ENCODE data around the gene PDSS1. TPM values are rescaled to one million over a fixed set of nuclear protein-coding genes. Genes with fewer than 3 reads are reported as not detected.

Gene PDSS1
- total RNA-seq, 5 donors from 2014 or later (not counting 1 experiment from before 2014, with no cell fraction given) = 2.1 to 6.2 (median 2.9) TPM

DNA sequence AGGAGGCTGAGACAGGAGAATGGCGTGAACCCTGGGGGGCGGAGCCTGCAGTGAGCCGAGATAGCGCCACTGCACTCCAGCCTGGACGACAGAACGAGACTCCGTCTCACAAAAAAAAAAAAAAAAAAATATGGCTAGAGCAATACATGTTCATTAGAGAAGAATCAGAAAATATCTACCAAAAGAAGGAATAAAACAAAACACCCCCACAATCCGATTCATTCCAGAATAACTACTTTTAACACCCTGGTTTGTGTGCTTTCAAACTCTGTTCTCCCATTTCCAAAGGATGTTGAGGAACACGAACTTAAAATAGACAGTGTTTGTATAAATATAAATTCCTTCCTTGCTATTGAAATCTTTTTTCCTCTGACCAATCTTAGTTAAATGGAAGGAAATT lies 6.5 kb downstream of the PDSS1 start:
- no peak overlapping the region for H3K4me3 Mint-ChIP-seq
- ATAC-seq (replicated peaks in 1 of 4) (no peak), DNase-seq (no peak)
- H3K36me3 Mint-ChIP-seq = peaks cover 43% of the 10 kb centered on the region
- Histone ChIP-seq H3K9me3 (no peaks in the 10 kb centered on the region), H3K27me3 (replicated peaks in 1 of 2; ENCODE audit: control insufficient read depth in 2 of 2, extremely low read depth in 1 of 2, insufficient read depth in 2 of 2, low read length in 1 of 2) (no peaks in the 10 kb centered on the region), H3K36me3 (ENCODE audit: control insufficient read depth in 2 of 2, extremely low read depth in 1 of 2, insufficient read depth in 1 of 2, low read length in 1 of 2) (peaks cover 4 to 29% of the 10 kb centered on the region in 2 donors), H3K4me1 (ENCODE audit: control insufficient read depth in 1 of 2, extremely low read depth in 1 of 2, insufficient read depth in 2 of 2, low read length in 2 of 2) (peaks cover 0 to 4% of the 10 kb centered on the region in 2 experiments), H3K4me3 (ENCODE audit: control insufficient read depth in 1 of 2, extremely low read depth in 1 of 2, low read length in 1 of 2) (no peak overlapping the region), H3K27ac (ENCODE audit: low read length) (no peak overlapping the region)
- WGBS (ENCODE audit: insufficient coverage) = no CpG with 5 or more reads among the region's 9 CpGs
- H3K9me3 Mint-ChIP-seq = no peaks in the 10 kb centered on the region
- POLR2A ChIA-PET = no interaction called here
- H3K27ac Mint-ChIP-seq = no peak overlapping the region
- CTCF ChIA-PET = no interaction called here
- H3K27me3 Mint-ChIP-seq = no peaks in the 10 kb centered on the region
- H3K4me1 Mint-ChIP-seq = peaks cover 13 to 39% (median 20%) of the 10 kb centered on the region in 3 donors

GRCh38 chr10:26706206-26706605 lies 8.7 kb downstream of the PDSS1 start:
- H3K27me3 ChIP-seq (replicated peaks in 1 of 2; ENCODE audit: control insufficient read depth in 2 of 2, extremely low read depth in 1 of 2, insufficient read depth in 2 of 2, low read length in 1 of 2) = no peaks in the 10 kb centered on the region
- no peaks in the 10 kb centered on the region for H3K27me3 Mint-ChIP-seq
- H3K27ac ChIP-seq (ENCODE audit: low read length) = no peak overlapping the region
- peaks cover 4 to 31% of the 10 kb centered on the region in 2 donors for H3K36me3 ChIP-seq (ENCODE audit: control insufficient read depth in 2 of 2, extremely low read depth in 1 of 2, insufficient read depth in 1 of 2, low read length in 1 of 2)
- 68% methylated on average over 4 of the region's 6 CpGs for WGBS (ENCODE audit: insufficient coverage)
- no peak for DNase-seq
- H3K4me1 ChIP-seq (ENCODE audit: control insufficient read depth in 1 of 2, extremely low read depth in 1 of 2, insufficient read depth in 2 of 2, low read length in 2 of 2) = peaks cover 0 to 4% of the 10 kb centered on the region in 2 experiments
- no peaks in the 10 kb centered on the region for H3K9me3 ChIP-seq
- CTCF ChIA-PET = no interaction called here
- H3K4me3 ChIP-seq (ENCODE audit: control insufficient read depth in 1 of 2, extremely low read depth in 1 of 2, low read length in 1 of 2) = no peak overlapping the region
- no peak overlapping the region for H3K27ac Mint-ChIP-seq
- H3K4me1 Mint-ChIP-seq = peaks cover 2 to 31% (median 8%) of the 10 kb centered on the region in 3 donors
- H3K36me3 Mint-ChIP-seq = peaks cover 40% of the 10 kb centered on the region
- no peak overlapping the region for H3K4me3 Mint-ChIP-seq
- POLR2A ChIA-PET = no interaction called here
- no peak for ATAC-seq (replicated peaks in 1 of 4)
- H3K9me3 Mint-ChIP-seq = no peaks in the 10 kb centered on the region

DNA sequence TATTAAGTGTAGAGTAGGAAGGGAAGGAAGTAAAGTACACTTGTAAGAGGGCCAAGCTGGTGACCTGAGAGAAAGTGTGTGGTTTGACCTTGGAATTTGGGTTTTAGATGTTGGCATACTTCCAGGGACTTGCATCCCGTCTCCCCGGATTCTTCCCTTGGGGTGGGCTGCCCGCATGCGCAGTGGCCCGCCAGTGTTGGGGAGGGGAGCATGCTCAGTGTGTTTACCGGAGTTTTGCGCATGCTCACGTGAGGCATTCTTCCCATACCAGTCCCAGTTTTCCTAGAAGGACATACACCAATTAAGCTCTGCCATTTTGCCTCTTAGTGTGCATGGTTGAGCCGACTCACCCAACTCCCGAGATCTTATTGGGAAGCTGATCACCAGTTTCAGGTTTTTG lies 9.4 kb downstream of the PDSS1 start:
- Mint-ChIP-seq H3K27me3 (no peaks in the 10 kb centered on the region), H3K4me3 (no peak overlapping the region), H3K9me3 (no peaks in the 10 kb centered on the region), H3K4me1 (peaks cover 2 to 29% (median 8%) of the 10 kb centered on the region in 3 donors), H3K36me3 (peaks cover 40% of the 10 kb centered on the region), H3K27ac (no peak overlapping the region)
- Histone ChIP-seq H3K27me3 (replicated peaks in 1 of 2; ENCODE audit: control insufficient read depth in 2 of 2, extremely low read depth in 1 of 2, insufficient read depth in 2 of 2, low read length in 1 of 2) (no peaks in the 10 kb centered on the region), H3K27ac (ENCODE audit: low read length) (no peak overlapping the region), H3K4me3 (ENCODE audit: control insufficient read depth in 1 of 2, extremely low read depth in 1 of 2, low read length in 1 of 2) (no peak overlapping the region), H3K4me1 (ENCODE audit: control insufficient read depth in 1 of 2, extremely low read depth in 1 of 2, insufficient read depth in 2 of 2, low read length in 2 of 2) (peaks cover 0 to 4% of the 10 kb centered on the region in 2 experiments), H3K36me3 (ENCODE audit: control insufficient read depth in 2 of 2, extremely low read depth in 1 of 2, insufficient read depth in 1 of 2, low read length in 1 of 2) (peaks cover 4 to 31% of the 10 kb centered on the region in 2 donors), H3K9me3 (no peaks in the 10 kb centered on the region)
- ChIA-PET CTCF (no interaction called here), POLR2A (no interaction called here)
- DNase-seq (no peak), ATAC-seq (replicated peaks in 1 of 4) (no peak)
- WGBS (ENCODE audit: insufficient coverage) = 80% methylated on average over 6 of the region's 10 CpGs

GRCh38 chr10:26711324-26711723 lies 13.8 kb downstream of the PDSS1 start:
- H3K27me3 Mint-ChIP-seq = no peaks in the 10 kb centered on the region
- Histone ChIP-seq H3K27ac (ENCODE audit: low read length) (no peak overlapping the region), H3K9me3 (no peaks in the 10 kb centered on the region), H3K36me3 (ENCODE audit: control insufficient read depth in 2 of 2, extremely low read depth in 1 of 2, insufficient read depth in 1 of 2, low read length in 1 of 2) (peaks cover 9 to 25% of the 10 kb centered on the region in 2 donors), H3K27me3 (replicated peaks in 1 of 2; ENCODE audit: control insufficient read depth in 2 of 2, extremely low read depth in 1 of 2, insufficient read depth in 2 of 2, low read length in 1 of 2) (no peaks in the 10 kb centered on the region), H3K4me1 (ENCODE audit: control insufficient read depth in 1 of 2, extremely low read depth in 1 of 2, insufficient read depth in 2 of 2, low read length in 2 of 2) (no peaks in the 10 kb centered on the region), H3K4me3 (ENCODE audit: control insufficient read depth in 1 of 2, extremely low read depth in 1 of 2, low read length in 1 of 2) (no peak overlapping the region)
- H3K4me1 Mint-ChIP-seq = peaks cover 2 to 16% (median 4%) of the 10 kb centered on the region in 3 donors
- DNase-seq = no peak
- POLR2A ChIA-PET = no interaction called here
- no peak for ATAC-seq (replicated peaks in 1 of 4)
- H3K27ac Mint-ChIP-seq = no peak overlapping the region
- H3K9me3 Mint-ChIP-seq = no peaks in the 10 kb centered on the region
- peaks cover 53% of the 10 kb centered on the region for H3K36me3 Mint-ChIP-seq
- H3K4me3 Mint-ChIP-seq = no peak overlapping the region
- CTCF ChIA-PET = no interaction called here
- no CpG with 5 or more reads among the region's 5 CpGs for WGBS (ENCODE audit: insufficient coverage)

DNA sequence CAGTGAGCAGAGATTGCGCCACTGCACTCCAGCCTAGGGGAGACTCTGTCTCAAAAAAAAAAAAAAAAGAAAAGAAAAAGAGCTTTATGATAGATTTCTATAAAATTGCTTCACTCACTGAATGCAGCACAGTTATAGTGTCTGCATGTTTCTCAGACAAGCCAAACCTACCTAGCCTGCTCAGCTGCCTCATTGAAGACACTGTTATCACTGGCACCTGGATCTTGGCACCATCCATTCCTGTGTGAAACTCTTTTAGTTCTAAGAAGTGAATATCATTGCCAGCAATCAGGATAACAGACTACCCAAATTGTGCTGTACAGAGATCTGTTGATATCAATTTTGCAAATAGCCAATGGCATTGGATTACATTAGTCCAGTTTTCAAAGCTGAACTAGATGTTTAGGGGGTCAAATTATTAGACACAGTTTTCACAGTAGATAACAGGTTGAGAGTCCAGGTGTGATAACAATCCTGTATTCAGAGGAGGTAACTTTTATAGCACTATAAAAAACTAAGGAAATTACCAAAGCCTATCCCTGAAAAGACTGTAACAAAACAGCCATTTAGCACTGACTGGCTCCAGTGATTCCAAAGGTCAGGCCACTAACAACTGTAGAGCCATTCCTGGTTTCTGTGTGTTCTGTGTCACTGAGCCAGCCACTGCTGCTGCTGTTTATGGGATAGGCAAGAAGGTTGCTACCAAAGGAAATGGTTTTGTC lies 17.1 kb downstream of the PDSS1 start:
- H3K36me3 Mint-ChIP-seq = peaks cover 40% of the 10 kb centered on the region
- no peak overlapping the region for H3K4me3 Mint-ChIP-seq
- POLR2A ChIA-PET = interaction anchor here in 1 of 2 donors (0.7 kb wide), 1 partner anchor 21 kb away, joined by 9 read pairs; no protein-coding TSS in a partner anchor
- WGBS (ENCODE audit: insufficient coverage) = no CpG with 5 or more reads among the region's 1 CpG
- Histone ChIP-seq H3K27ac (ENCODE audit: low read length) (no peak overlapping the region), H3K36me3 (ENCODE audit: control insufficient read depth in 2 of 2, extremely low read depth in 1 of 2, insufficient read depth in 1 of 2, low read length in 1 of 2) (peaks cover 4 to 8% of the 10 kb centered on the region in 2 donors), H3K9me3 (no peaks in the 10 kb centered on the region), H3K4me1 (ENCODE audit: control insufficient read depth in 1 of 2, extremely low read depth in 1 of 2, insufficient read depth in 2 of 2, low read length in 2 of 2) (no peaks in the 10 kb centered on the region), H3K4me3 (ENCODE audit: control insufficient read depth in 1 of 2, extremely low read depth in 1 of 2, low read length in 1 of 2) (no peak overlapping the region), H3K27me3 (replicated peaks in 1 of 2; ENCODE audit: control insufficient read depth in 2 of 2, extremely low read depth in 1 of 2, insufficient read depth in 2 of 2, low read length in 1 of 2) (no peaks in the 10 kb centered on the region)
- CTCF ChIA-PET = interaction anchor here in 1 of 2 donors (0.7 kb wide), 1 partner anchor 390 kb away, joined by 3 read pairs; no protein-coding TSS in a partner anchor
- no peaks in the 10 kb centered on the region for H3K27me3 Mint-ChIP-seq
- ATAC-seq (replicated peaks in 1 of 4) = no peak
- H3K9me3 Mint-ChIP-seq = no peaks in the 10 kb centered on the region
- H3K4me1 Mint-ChIP-seq = peaks cover 0 to 2% (median 0%) of the 10 kb centered on the region in 3 donors
- no peak for DNase-seq
- no peak overlapping the region for H3K27ac Mint-ChIP-seq

GRCh38 chr10:26715137-26715487 lies 17.6 kb downstream of the PDSS1 start:
- no peaks in the 10 kb centered on the region for H3K4me1 ChIP-seq (ENCODE audit: control insufficient read depth in 1 of 2, extremely low read depth in 1 of 2, insufficient read depth in 2 of 2, low read length in 2 of 2)
- ChIA-PET POLR2A (interaction anchor here in 1 of 2 donors (0.7 kb wide), 1 partner anchor 20 kb away, joined by 9 read pairs; no protein-coding TSS in a partner anchor), CTCF (no interaction called here)
- no peaks in the 10 kb centered on the region for H3K27me3 ChIP-seq (replicated peaks in 1 of 2; ENCODE audit: control insufficient read depth in 2 of 2, extremely low read depth in 1 of 2, insufficient read depth in 2 of 2, low read length in 1 of 2)
- no peaks in the 10 kb centered on the region for H3K9me3 ChIP-seq
- Mint-ChIP-seq H3K4me1 (peaks cover 0 to 4% (median 3%) of the 10 kb centered on the region in 3 donors), H3K4me3 (no peak overlapping the region), H3K27ac (no peak overlapping the region), H3K36me3 (peaks cover 45% of the 10 kb centered on the region), H3K9me3 (no peaks in the 10 kb centered on the region), H3K27me3 (no peaks in the 10 kb centered on the region)
- peaks cover 4 to 8% of the 10 kb centered on the region in 2 donors for H3K36me3 ChIP-seq (ENCODE audit: control insufficient read depth in 2 of 2, extremely low read depth in 1 of 2, insufficient read depth in 1 of 2, low read length in 1 of 2)
- H3K4me3 ChIP-seq (ENCODE audit: control insufficient read depth in 1 of 2, extremely low read depth in 1 of 2, low read length in 1 of 2) = no peak overlapping the region
- no peak for DNase-seq
- no peak overlapping the region for H3K27ac ChIP-seq (ENCODE audit: low read length)
- WGBS (ENCODE audit: insufficient coverage) = 100% methylated on average over 1 of the region's 2 CpGs
- no peak for ATAC-seq (replicated peaks in 1 of 4)
